ENCODE measurements around the gene MSANTD2.

GRCh38 chr11:124724979-124725718 is 75.1 kb downstream of the MSANTD2 start:
- no peak for TF ChIP-seq CTCF (conservative IDR thresholded peaks at IDR 0.05; ENCODE audit: low read depth, low read length)
- TF ChIP-seq EZH2phosphoT487 (IDR thresholded peaks at IDR 0.05; ENCODE audit: borderline replicate concordance, low read length) = no peak

Data from PC-3 (cell line).